GM15510 (cell line): Measurements from ENCODE around the gene KLF13.

Source experiments
- POLR2A ChIP-seq: IDR thresholded peaks from 3 replicates; pipeline ENCODE4 v1.6.1; 2011; ENCODE audit warnings: borderline replicate concordance; ENCODE audit not compliant: insufficient read length; ENCODE audit errors: extremely low read depth

The KLF13 gene

DNA sequence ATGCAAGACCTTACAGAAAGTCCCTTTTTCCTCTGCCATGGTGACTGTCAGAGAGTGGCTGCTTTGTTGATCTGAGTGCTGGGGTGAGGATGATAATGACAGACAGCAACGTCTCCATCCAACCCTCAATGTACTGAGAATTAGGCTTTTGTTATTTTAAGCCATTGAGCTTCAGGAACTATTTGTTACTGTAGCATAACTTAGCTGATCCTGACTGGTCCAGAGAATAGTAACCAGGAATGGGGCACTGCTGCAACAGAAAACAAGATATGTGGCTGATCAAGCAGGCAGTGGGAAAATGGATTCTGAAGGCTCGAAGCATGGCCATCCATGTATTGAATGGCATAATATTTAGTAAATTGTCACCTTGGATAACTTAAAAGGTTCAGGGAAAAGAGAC lies 5.2 kb upstream of the KLF13 start:
- TF ChIP-seq POLR2A: no peak

DNA sequence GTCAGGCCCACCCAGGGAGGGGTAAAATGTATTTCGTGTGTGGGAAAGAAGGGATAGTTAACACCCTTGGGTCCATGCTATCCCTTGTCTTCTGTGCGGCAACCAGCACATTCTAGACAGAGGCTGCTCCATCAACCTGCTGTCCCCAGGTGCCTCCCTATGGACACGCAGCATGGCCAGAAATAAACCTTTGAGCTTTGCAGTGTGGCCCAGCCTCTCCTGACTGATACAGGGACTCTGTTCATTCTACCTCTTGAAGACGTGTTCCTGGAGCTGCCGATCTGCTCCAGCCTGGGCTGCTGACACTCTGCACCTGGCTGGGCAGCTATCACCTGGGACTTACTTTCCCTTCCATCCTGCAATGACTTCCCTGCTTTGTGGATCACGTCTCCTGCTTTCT lies 4.1 kb upstream of the KLF13 start:
- no peak for TF ChIP-seq POLR2A

DNA sequence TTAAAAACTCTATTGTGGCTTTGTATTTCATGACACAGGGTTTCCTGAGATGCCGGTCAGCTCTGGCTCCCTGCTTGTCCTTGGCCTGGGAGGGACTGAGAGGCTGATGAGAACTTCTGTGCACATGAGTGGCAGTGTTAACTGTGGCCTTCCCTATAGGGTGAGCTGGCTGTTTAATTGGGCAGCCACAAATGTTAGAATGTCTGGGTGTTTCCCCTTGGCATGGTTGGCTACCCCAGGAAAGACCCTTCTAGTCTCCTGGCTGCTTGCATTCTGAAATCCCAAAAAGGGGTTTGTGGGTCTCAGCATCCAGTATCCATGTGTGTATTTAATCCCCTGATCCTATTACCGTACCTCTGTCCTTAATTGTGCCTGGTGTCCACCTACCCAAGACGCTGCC lies 3.0 kb upstream of the KLF13 start:
- TF ChIP-seq POLR2A: no peak

DNA sequence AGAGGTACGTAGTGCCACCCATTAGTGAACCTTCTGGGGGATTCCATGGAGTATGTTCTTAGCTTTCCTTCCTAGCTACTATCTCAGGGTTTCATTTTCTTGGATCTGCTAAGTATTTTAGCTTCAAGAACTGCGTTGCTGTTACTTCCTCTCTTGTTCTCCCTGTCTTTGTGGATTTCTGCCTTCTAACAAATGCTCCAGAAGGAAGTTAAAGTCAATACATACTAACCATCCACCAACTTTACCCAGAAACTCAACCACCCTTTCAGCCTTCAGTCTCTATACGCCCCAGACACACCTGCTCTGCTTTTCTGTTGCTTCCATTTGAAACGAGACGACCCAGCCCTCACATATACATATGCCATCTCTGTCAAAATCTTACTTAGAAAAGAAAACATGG lies 2.4 kb upstream of the KLF13 start:
- no peak for TF ChIP-seq POLR2A

DNA sequence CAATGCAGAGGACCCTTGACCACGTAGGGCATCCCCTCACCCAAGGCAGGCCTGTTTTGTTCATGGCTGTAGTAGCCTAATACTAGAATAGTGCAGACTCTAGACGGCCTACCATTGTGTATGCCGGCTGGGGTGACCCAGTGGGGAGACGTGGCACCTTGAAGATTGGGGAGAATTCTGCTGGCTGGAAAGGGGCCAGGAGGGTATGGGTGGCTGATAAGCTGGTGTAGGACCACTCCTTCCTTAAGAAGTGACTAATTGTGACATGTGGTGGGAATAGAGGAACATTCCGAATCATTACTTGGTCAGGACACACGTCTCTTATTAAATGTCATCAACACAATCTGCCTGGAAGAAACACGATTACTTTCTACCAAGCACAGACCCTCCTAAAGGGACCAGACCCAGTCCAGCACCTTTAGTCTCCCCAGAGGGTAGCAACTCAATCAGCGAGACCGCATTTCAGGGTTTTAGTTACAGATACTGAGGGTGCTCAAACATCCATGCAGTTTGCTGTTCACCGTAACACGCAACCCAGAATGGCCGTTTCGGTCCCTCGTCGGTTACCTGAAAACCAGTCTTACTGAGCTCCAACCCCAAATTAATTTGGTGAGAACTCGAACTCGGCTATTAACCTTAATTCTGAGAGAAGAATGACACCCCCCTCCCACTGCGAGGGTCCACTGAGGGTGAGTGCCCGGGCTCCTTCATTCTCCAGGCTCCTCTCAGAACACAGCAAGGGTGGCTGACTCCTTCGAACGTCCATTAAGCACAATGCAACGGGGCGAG lies 1.6 kb upstream of the KLF13 start:
- no peak for TF ChIP-seq POLR2A

DNA sequence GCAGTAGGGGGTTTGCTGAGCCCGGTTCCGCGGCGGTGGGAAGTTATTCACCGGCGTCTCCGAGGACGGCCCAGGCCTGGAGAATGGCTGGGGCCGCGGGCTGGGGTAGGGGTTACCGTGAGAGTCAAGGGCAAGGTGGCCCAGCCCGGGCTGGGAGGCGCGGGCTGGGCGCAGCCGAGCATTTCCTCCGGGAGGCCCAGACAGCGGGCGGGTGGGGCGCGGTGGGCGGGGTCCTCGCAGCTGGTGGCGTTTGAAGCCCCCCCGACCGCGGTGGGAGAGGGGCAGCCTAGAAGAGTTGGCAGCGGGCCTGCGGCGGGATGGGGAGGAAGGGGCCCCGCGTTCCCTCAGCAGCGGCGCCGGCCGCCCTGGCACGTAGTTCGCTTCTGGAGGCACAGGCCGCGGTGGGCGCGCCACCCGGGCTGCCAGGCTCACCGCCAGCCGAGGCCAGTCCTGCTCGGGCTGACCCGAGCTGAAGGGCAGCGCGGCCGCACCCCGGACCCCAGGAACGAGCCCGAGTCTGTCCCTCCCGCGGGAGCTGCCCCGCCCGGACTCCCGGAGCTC lies 960 bp upstream of the KLF13 start:
- TF ChIP-seq POLR2A: no peak

DNA sequence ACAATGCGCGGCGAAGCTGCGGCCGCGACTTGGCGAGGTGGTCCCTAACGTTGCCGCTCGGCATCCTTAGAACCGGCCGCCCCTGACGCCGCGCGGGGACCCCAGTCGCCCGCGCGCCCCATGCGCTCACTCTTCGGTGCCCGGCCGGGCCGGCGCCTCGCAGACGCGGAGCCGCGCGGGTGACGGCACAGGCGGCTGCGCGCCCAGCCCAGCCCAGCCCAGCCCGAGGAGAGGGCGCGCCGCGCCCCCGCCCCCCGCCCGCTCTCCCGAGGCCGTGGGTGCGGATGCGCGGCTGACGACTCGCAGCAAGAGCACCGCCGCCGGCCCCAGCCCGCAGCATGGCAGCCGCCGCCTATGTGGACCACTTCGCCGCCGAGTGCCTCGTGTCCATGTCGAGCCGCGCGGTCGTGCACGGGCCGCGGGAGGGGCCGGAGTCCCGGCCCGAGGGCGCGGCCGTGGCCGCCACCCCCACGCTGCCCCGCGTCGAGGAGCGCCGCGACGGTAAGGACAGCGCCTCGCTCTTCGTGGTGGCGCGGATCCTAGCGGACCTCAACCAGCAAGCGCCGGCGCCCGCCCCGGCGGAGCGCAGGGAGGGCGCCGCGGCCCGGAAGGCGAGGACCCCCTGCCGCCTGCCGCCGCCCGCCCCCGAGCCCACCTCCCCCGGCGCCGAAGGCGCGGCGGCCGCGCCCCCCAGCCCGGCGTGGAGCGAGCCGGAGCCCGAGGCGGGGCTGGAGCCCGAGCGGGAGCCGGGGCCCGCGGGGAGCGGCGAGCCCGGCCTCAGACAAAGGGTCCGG lies 437 bp downstream of the KLF13 start:
- TF ChIP-seq POLR2A: peak; percentile 81

DNA sequence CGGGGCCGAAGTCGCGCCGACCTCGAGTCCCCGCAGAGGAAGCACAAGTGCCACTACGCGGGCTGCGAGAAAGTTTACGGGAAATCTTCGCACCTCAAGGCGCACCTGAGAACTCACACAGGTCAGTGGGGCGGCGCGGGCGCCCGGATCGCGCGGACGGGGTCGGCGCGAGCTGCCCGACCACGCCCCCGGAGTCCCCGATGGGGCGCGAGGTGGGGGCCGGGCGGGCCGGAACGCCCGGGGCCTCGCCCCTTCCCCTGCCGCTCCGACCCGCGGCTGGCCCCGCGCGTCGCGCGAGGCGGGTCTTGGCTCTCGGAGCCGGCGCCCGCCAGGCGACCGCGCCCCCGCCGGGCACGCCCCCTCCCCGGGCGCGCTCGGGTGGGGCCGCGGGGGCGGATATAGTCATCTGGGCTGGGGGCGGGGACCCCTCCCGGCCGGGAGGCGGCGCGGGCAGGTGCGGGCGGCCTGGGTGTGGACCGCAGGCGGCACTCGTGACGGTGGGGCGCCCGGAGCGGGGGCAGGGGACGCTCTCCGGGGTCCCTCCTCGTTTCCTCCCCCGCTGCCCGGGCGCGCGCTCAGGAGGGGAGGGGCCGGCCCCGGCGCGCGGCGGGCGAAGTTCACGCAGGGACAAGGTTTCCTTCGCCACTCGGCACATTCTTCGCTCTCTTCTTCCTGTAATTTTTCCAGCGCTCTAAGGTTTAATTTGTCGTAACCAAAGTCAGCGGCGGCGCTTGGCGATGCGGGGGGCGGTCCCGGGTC lies 1.2 kb downstream of the KLF13 start:
- TF ChIP-seq POLR2A: peak; percentile 42

DNA sequence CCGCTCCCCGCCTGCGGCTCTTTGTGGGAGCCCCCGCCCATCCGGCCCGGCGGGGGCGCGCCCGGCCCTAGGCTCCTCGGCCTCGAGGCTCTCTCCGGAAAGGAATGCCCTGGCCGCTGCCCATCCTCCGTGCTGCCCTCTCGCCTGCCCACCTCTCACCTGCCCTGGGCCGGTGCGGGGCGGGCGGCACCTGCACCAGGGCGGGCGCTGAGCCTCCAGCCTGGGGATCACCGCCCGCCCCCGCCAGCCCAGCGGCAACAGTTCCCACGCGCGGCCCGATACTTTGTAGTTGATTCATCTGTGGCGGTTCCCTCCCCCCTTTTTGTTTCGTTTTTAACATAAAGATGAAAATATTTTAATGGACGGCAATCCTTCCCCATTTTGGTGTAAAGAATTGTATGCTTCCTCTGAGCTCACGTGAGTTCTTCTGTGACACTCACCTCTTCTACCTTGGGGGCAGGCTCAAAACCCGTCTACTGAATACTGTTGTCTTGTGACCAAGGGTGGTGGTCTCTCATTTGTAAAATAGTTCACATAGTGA lies 1.9 kb downstream of the KLF13 start:
- no peak for TF ChIP-seq POLR2A

DNA sequence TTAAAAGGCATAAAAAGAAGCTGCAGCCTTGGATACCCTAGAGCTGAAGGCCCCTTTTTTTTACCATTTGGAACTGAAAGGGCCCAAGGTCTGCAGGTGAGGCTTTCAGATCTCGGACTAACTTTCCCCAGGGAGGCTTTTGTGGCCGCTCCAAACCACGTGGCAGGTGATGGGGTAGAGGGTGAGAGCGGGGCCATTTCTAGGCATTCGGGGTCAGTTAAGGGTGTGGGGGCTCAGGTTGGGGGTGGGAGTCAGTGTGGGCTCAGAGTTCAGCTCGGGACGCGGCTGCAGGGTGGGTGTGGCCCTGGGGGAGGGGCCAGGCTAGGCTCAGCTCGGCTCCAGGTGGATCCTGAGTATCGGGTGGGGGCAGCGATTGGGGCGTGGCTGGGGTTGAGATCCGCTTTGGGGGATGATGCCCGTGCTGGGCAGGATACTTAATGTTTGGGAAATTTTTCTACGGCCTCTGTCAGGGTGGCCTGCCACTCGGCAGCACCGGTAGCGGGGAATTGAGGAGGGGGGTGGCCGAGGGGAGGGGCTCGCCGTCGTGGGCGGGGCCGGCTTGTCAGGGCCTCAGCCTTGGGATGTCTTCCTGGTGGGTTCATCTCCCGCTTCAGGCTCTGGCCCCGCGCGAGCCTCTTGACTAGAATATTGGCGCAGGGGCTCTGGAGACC lies 2.5 kb downstream of the KLF13 start:
- no peak for TF ChIP-seq POLR2A

DNA sequence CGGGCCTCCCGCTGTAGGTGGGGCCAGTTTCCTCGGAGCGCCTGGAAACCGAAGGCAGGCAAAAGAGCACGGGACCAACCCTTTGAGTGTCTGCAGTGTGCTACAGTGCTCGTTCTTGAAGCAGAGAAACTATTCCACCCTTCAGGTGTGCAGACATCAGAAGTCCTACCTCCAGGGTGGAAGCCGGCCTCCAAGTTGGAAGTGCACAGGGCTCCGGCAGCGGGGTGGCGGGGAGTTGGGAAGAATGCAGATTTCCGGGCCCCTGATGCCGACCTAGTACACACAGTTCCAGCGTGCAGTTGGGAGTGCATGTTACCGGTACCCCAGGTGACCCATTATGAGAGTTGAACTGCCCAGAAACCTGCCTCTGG lies 3.0 kb downstream of the KLF13 start:
- TF ChIP-seq POLR2A: no peak

DNA sequence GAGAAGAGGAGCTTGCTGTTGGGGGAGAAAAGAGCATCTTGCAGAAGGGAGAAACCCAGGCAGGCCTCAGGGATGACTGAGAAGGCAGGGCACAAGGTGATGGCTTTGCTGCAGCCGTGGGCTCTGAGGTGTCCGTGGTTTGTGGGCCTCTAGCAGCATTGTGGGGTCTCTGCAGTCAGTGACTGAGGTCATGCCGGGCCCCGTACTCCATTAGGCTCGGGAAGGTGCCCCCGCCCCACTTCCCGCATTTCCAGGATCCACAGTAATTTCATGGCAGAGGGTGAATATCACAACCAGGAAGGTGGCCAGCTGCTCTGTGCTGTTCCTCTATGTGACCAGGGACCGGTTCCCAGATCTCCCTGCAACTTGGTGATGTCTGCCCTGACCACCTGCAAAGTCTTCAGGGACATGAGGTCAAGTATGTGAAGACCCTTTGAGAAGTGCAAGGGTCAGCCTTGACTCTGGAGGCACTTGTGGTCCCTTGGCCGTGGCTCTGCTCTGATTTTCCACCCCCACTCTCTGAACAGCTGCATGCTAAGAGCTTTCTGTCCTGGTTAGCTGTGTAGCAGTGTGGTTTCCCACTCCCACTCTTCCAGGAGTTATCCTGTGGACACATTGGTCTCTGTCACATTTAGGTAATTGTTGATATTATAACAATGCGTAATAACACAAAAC lies 3.6 kb downstream of the KLF13 start:
- no peak for TF ChIP-seq POLR2A

DNA sequence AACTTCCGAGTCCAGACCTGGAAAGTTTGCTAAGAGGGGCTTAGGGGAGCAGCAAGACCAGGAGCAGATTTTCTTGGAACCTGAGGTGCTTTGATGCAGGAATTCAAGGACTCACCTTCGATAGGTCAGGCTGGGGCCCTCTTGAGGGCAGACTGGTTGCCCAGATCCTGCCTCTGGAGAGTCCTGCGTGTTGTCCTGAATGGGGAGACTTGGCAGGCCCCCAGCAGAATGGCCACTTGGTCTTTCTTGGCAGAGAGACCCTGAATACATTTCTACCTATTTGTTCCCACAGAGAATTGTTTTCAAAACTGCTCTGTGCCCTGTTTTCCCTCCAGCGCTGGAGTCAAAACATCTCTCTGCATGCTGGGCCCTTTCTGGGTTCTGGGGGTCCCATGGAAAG lies 4.2 kb downstream of the KLF13 start:
- no peak for TF ChIP-seq POLR2A

DNA sequence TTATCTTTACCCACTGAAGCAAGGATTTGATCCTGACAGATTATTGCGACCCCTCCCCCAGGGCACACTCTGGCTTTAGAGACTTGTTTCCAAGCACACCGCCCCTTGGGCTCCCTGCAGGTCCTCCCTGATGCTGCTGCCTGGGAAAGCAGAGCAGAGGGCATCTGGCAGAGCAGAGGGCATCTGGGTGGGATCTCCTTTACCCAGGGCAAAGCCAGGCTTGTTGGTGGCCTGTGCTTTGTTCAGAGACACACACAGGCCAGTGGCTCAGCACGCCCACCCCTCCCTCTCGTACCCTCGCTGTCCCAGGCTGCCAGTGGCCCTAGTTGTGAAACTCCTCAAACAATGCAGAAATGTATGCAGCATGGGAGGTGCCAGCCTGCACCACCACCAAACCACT lies 4.8 kb downstream of the KLF13 start:
- TF ChIP-seq POLR2A: no peak
